ENCODE measurements around the gene WRAP73. TPM values are rescaled to one million over a fixed set of nuclear protein-coding genes. Genes with fewer than 3 reads are reported as not detected.
"Not testable (repeated sequence)": the region's sequence is repeated elsewhere in the genome, so short reads cannot be mapped to it uniquely, and the experiment has no call there.

WRAP73 gene
- total RNA-seq, 1 donor = 8.8 TPM

DNA sequence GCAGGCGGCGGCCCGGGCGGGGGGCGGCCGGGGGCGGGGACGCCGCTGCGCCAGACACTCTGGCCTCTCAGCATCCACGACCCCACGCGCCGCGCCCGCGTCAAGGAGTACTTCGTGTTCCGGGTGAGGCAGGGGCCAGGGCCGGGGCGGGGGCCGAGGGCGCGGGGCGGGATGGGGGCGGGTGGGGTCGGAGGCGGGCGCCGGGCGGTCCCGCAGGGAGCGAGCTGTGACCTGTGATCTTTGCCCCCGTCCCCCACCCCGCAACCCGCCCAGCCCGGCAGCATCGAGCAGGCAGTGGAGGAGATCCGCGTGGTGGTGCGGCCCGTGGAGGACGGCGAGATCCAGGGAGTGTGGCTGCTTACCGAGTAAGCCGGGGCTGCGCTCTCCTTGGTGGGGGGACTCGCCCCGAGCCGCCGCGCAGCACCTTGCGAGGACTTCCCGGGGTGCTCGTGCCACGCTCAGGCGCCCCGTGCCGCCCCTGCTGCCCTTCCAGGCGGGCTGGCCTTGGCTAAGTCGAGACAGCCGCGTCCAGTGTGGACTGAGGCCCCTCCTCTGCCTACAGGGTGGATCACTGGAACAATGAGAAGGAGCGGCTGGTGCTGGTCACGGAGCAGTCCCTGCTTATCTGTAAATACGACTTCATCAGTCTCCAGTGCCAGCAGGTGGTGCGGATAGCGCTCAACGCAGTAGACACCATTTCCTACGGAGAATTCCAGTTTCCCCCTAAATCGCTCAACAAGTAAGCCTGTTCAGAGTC, 24.6 kb downstream of the WRAP73 start:
- Histone ChIP-seq H3K27me3 (ENCODE audit: insufficient read depth, low read length) (no peaks in the 10 kb centered on the region), H3K4me1 (ENCODE audit: insufficient read depth, low read length) (peaks cover 27% of the 10 kb centered on the region), H3K9me3 (ENCODE audit: low read depth, low read length) (no peaks in the 10 kb centered on the region), H3K4me3 (ENCODE audit: low read length) (peak overlapping the region; percentile 77)

DNA sequence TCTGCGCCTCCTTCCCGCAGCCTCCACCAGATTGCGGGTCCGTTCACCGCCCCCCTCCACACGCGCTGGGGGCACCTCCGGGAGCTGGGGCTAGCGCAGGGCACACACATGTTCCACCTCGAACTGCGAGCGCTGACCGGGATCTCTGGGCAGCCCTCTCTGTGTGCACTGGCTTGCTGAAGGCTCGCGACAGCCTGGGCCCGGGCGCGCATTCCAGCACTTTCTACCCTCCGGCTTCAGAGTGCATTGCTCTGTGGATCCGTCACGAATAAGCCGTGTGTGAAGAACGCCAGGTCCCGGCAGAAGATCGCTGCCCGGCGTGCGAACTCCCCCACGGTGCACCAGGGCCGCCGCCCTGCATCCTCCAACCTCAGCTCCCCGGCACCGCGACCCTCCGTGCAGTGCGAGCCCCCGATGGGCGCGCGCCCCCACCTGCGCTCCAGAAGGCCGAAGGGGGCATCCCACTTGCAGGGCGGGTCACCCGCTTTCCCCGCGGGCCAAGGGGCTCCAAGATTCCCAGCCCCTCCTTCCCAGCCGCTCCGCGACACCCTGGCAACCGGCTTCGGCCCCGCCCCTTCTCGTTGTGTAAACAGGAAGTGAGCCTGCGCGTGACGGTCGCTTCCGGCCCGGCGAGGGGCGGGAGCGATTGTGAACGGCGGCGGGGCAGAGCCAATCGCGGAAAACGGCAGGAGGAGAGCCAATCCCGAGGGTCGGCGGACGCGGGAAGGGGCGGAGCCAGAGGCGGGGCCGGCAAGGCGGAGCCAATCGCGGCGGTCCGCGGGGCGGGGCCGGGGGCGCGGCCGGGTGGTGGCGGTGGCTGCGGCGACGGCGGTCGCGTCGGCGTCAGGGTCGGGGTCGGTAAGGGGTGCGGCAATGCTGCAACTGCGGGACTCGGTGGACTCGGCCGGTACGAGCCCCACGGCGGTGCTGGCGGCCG, 25.4 kb downstream of the WRAP73 start, which contains the start of gene TPRG1L:
TSS of gene TPRG1L (plus strand) at position 816 of the 937 bp plus-strand sequence. CDS start at position 874, 58 bp downstream.
- Histone ChIP-seq H3K27me3 (ENCODE audit: insufficient read depth, low read length) (no peaks in the 10 kb centered on the region), H3K9me3 (ENCODE audit: low read depth, low read length) (no peaks in the 10 kb centered on the region), H3K4me3 (ENCODE audit: low read length) (peak within 1 kb of the TSS; percentile 77), H3K4me1 (ENCODE audit: insufficient read depth, low read length) (peaks cover 30% of the 10 kb centered on the region)

DNA sequence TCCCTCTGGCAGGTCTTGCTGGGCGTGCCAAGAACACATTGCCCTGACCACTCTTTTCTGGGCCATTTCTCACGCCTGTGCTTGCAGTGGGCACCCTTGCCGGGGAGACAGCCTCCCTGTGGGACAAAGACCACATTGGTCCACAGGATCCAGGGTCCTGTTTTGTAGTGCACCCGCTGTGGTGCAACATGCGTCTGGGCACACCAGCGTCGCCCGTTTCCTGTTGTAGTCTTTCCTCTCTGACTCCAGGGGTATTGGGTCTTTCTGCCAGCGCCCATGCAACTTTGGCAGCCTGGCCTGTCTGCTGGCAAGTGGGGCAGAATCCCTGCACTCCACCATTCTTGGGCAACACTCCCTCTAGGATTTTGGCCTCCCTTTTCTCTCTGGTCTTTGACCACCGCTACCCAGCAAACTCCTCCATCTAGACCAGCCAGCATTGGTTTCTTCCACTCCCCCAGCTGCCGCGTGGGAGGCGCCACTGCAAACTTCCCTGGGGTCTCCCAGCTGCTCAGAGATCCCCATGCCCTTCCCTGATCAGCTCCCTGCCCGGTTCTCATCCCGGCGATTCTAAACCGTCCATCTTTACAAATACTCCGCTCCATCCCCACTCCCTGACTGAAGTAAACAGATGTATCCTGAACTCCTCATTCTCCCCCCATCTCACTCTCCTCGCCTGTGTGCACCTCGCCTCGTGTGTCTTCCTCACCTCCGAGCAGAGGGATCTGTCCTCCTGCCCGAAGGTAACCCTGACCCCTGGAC, 26.3 kb downstream of the WRAP73 start:
- Histone ChIP-seq H3K27me3 (ENCODE audit: insufficient read depth, low read length) (no peaks in the 10 kb centered on the region), H3K4me1 (ENCODE audit: insufficient read depth, low read length) (peaks cover 34% of the 10 kb centered on the region), H3K9me3 (ENCODE audit: low read depth, low read length) (no peaks in the 10 kb centered on the region), H3K4me3 (ENCODE audit: low read length) (peak overlapping the region; percentile 77)

DNA sequence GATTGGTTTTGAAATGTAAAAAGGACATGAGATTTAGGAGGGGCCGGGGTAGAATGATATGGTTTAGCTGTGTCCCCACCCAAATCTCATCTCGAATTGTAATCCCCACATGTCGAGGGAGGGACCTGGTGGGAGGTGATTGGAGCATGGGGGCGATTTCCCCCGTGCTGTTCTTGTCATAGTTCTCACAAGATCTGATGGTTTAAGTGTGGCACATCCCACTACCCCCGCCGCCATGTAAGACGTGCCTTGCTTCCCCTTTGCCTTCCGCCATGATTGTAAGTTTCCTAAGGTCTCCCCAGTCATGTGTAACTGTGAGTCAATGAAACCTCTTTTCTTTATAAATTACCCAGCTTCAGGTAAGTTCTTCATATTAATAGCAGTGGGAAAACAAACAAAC, 27.8 kb downstream of the WRAP73 start:
- H3K4me1 ChIP-seq (ENCODE audit: insufficient read depth, low read length) = peaks cover 34% of the 10 kb centered on the region
- not testable (repeated sequence) for H3K27me3 ChIP-seq (ENCODE audit: insufficient read depth, low read length); H3K9me3 ChIP-seq (ENCODE audit: low read depth, low read length); H3K4me3 ChIP-seq (ENCODE audit: low read length)

DNA sequence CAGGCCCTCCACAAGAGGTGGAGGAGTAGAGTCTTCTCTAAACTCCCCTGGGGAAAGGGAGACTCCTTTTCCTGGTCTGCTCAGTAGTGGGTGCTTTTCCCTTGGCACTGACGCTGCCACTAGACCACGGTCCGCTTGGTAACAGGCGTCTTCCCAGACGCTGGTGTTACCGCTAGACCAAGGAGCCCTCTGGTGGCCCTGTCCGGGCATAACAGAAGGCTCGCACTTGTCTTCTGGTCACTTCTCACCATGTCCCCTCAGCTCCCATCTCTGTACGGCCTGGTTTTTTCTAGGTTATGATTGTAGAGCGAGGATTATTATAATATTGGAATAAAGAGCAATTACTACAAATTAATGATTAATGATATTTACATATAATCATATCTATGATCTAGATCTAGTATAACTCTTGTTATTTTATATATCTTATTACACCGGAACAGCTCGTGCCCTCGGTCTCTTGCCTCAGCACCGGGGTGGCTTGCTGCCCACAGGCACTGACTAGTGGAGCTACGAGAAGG, 28.7 kb downstream of the WRAP73 start:
- not testable (repeated sequence) for H3K27me3 ChIP-seq (ENCODE audit: insufficient read depth, low read length)

DNA sequence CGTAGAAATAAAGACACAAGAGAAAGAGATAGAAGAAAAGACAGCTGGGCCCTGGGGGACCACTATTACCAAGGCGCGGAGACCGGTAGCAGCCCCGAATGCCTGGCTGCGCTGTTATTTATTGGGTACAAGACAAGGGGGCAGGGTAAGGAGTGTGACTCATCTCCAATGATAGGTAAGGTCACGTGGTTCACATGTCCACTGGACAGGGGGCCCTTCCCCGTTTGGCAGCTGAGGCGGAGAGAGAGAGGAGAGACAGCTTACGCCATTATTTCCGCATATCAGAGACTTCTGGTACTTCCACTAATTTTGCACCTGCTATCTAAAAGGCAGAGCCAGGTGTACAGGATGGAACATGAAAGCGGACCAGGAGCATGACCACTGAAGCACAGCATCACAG, 29.2 kb downstream of the WRAP73 start:
- Histone ChIP-seq H3K4me1 (ENCODE audit: insufficient read depth, low read length) (peaks cover 29% of the 10 kb centered on the region), H3K9me3 (ENCODE audit: low read depth, low read length) (no peaks in the 10 kb centered on the region), H3K27me3 (ENCODE audit: insufficient read depth, low read length) (no peaks in the 10 kb centered on the region), H3K4me3 (ENCODE audit: low read length) (no peak overlapping the region)

More for the DNA sequence above, 28.7 kb downstream of the WRAP73 start:
- not testable (repeated sequence) for H3K9me3 ChIP-seq (ENCODE audit: low read depth, low read length); H3K4me3 ChIP-seq (ENCODE audit: low read length)
- peaks cover 34% of the 10 kb centered on the region for H3K4me1 ChIP-seq (ENCODE audit: insufficient read depth, low read length)

DNA sequence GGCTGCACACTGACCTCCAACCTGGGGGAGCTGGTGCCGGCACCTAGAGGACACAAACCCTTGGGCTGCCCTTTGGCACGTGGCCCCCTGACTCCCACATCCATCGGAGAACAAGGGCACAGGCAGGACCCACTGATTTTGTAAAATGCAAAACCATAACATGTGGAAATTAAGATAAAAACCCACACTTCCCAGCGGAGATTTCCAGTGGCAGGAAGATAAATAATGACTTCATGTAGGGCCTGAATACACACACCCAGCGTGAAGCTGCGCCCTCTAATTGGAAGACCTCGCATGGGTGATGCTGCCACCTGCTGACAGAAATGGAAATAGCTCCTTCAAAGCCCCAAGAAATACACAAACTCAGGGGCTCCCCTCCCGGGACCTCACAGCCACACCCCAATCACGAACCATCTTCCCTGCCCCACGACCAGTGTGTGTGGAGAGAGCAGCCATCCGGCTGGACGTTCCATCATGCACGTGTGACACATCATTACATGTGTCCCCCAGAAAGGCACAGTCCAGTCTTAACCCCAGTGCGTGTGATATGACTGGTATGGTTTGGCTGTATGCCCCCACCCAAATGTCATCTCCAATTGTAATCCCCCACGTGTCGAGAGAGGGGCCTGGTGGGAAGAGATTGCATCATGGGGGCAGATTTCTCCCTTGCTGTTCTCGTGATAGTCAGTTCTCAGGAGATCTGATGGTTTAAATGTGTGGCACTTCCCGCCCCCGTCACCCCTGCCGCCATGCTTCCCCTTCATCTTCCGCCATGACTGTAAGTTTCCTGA, 30.8 kb downstream of the WRAP73 start:
- H3K27me3 ChIP-seq (ENCODE audit: insufficient read depth, low read length) = no peaks in the 10 kb centered on the region
- peaks cover 23% of the 10 kb centered on the region for H3K4me1 ChIP-seq (ENCODE audit: insufficient read depth, low read length)
- H3K9me3 ChIP-seq (ENCODE audit: low read depth, low read length) = no peaks in the 10 kb centered on the region
- H3K4me3 ChIP-seq (ENCODE audit: low read length) = no peak overlapping the region

DNA sequence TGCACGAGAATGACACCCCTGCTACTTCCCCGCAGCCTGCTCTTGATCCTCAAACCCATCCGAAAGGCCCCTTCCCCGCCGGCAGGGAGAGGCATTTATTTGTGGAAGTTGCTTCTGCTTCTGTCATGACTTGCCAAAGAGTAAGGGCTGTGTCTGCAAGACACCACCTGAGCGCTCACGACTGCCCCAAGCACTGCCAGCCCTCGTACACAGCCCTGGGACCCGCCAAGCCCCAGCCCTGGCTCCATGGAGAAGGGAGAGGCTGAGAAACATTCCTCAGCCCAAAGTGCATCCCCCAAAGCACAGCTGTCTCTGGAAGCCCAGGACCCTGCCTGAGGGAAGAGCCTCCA, 31.4 kb downstream of the WRAP73 start:
- Histone ChIP-seq H3K4me3 (ENCODE audit: low read length) (no peak overlapping the region), H3K9me3 (ENCODE audit: low read depth, low read length) (no peaks in the 10 kb centered on the region), H3K27me3 (ENCODE audit: insufficient read depth, low read length) (no peaks in the 10 kb centered on the region), H3K4me1 (ENCODE audit: insufficient read depth, low read length) (peaks cover 17% of the 10 kb centered on the region)

DNA sequence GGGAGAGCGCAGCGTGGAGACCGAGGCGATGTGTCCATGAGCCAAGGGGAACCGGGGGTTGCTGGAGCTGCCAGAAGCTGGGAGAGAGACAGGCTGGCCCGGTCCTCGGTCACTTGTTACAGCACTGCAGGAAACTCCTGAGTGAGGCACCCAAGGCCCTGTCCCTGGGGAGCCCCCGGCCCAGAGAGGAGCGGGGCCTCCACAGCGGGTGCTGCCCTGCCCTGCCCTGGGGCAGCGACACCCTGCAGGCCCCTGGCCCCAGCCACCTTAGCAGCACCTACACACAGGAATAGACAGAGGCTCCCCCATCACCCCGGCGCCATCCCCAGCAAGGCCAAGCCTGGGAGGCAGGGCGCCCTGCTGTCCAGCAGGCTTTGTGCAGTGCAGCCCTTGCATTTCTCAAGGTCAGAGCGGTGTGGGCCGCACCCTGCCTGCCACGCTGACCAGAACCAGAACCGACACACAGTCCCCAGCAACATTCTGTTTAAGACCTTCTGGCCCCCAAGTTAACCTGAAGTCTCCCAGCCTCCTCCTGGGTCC, 32.0 kb downstream of the WRAP73 start:
- H3K4me3 ChIP-seq (ENCODE audit: low read length) = no peak overlapping the region
- H3K9me3 ChIP-seq (ENCODE audit: low read depth, low read length) = no peaks in the 10 kb centered on the region
- H3K27me3 ChIP-seq (ENCODE audit: insufficient read depth, low read length) = no peaks in the 10 kb centered on the region
- peaks cover 11% of the 10 kb centered on the region for H3K4me1 ChIP-seq (ENCODE audit: insufficient read depth, low read length)

DNA sequence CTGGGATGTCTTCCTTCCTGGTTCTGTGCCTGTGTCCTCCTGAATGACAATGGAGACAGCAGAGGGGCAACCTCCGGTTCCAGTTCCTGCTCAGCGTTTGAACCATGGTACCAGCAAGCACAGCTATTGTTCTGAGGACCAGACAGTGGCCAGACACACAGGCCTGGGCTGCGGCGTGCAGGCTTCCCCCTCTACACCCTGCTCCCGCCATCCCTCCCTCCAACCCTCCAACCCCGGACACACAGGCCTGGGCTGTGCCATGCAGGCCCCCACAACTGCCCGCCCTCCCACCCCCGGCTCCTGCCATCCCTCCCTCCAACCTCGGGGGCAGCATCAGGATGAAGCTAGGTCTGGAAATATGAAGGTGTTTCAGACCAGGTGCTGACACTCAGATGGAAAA, 33.0 kb downstream of the WRAP73 start:
- Histone ChIP-seq H3K4me3 (ENCODE audit: low read length) (no peak overlapping the region), H3K9me3 (ENCODE audit: low read depth, low read length) (no peaks in the 10 kb centered on the region), H3K27me3 (ENCODE audit: insufficient read depth, low read length) (no peaks in the 10 kb centered on the region)

DNA sequence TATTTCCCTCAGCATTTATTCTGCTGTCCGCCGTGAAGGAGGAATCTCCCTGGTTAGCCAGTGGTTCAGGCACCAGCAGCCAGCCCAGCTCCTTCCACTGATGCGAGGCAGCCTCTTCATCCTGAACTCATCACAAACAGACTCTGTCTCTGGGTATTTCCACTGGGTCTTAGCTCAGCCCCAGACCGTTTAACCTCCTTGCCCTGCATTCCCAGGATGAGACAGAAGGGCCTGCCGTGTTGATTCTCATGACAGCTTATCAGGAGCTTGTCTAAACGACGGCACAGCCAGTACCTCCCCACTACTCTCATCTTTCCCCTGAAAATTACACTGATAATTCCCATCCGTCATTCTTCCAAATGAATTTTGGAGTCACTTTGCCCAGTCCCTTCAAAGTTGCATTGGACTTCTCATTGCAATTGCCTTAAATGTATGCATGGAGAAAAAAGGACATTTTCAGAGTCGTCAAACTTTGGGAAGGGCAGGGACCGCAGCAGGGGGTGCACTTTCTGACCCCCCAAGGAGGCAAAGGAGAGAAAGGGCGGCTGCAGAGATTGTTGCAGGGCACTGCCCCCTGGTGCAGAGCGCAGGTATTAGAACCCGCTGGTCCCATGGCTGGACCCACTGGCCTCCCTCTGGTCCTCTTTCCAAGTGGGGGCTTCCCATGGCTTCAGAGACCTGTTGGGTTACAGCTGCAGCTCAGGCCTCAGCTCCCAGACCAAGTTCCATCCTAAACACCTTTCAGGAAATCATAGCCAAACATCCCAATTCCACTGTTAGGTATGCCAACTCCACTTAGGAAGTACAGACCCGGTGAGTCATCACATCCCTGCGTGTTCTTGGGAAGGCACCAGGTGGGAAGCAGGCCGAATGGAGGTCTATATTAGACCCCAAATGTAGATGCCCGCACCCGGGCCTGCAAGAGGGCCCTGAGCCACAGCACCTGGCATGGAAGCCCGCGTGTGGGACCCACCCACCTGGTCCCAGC, 34.9 kb downstream of the WRAP73 start:
- no peak overlapping the region for H3K4me3 ChIP-seq (ENCODE audit: low read length)
- H3K4me1 ChIP-seq (ENCODE audit: insufficient read depth, low read length) = peaks cover 22% of the 10 kb centered on the region
- H3K9me3 ChIP-seq (ENCODE audit: low read depth, low read length) = no peaks in the 10 kb centered on the region
- H3K27me3 ChIP-seq (ENCODE audit: insufficient read depth, low read length) = no peaks in the 10 kb centered on the region

More for the DNA sequence above, 33.0 kb downstream of the WRAP73 start:
- peaks cover 13% of the 10 kb centered on the region for H3K4me1 ChIP-seq (ENCODE audit: insufficient read depth, low read length)

DNA sequence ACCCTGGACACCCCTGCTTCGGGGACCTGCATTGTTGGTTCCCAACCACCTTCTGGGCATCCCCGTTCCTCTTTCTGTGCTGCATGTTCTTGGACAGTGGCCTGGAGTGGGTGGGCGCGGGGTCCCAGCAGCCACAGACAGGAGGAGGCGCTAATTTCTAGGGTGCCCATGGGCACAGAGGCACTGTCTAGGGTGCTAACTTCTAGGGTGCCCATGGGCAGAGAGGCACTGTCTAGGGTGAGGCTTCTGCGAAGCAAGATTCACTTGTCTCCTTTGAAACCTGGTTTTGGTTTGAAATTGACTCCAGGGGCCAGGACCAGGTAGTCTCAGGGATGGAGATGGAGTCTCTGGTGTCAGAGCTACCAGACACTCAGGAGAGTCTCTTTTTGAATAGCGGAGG, 37.8 kb downstream of the WRAP73 start:
- Histone ChIP-seq H3K27me3 (ENCODE audit: insufficient read depth, low read length) (no peaks in the 10 kb centered on the region), H3K4me1 (ENCODE audit: insufficient read depth, low read length) (peaks cover 14% of the 10 kb centered on the region), H3K9me3 (ENCODE audit: low read depth, low read length) (no peaks in the 10 kb centered on the region), H3K4me3 (ENCODE audit: low read length) (no peak overlapping the region)

Data from mononuclear cell (primary cell).